IPS DF 6.9 (cell line): ENCODE results near the gene CCDC57.

ENCODE experiments used
- DNase-seq: peaks from one replicate; pipeline ENCODE4 v3.0.0-alpha.2; 2013; ENCODE audit warnings: low read depth, low spot score
- H3K27ac ChIP-seq: one replicate; pipeline ENCODE4 v1.5.1; 2013; ENCODE audit warnings: low read length, control low read depth
- H3K27me3 ChIP-seq: 2 replicates; pipeline ENCODE4 v1.6.1; 2013; ENCODE audit warnings: mild to moderate bottlenecking, low read length; ENCODE audit not compliant: control insufficient read depth, insufficient read depth
- H3K36me3 ChIP-seq: 2 replicates; pipeline ENCODE4 v1.6.1; 2013; ENCODE audit warnings: low read length; ENCODE audit not compliant: control insufficient read depth, insufficient read depth
- H3K4me1 ChIP-seq: 2 replicates; pipeline ENCODE4 v1.6.1; 2013; ENCODE audit warnings: low read length; ENCODE audit not compliant: control insufficient read depth, insufficient read depth
- H3K4me3 ChIP-seq: 2 replicates; pipeline ENCODE4 v1.5.1; 2013; ENCODE audit warnings: mild to moderate bottlenecking, low read length
- H3K9me3 ChIP-seq: 2 replicates; pipeline ENCODE4 v1.6.1; 2013; ENCODE audit warnings: low read length, inconsistent platforms; ENCODE audit not compliant: control insufficient read depth, insufficient read depth
- WGBS: extraction: QIAGEN DNeasy Blood & Tissue Kit; methylation state at CpG from one replicate; pipeline ENCODE4 v1.1.7; 2013; ENCODE audit warnings: mixed read lengths, missing lambda C conversion rate; ENCODE audit not compliant: insufficient read length, insufficient coverage; 5-methylcytosine and 5-hydroxymethylcytosine counted together

CCDC57 gene

GRCh38 chr17:82234211-82235055 lies 21.8 kb upstream of the CCDC57 start:
- Histone ChIP-seq H3K27me3 (peaks cover 8% of the 10 kb centered on the region), H3K27ac (no peak overlapping the region), H3K36me3 (peaks cover 3% of the 10 kb centered on the region; the same call in 1 of the 2 replicates), H3K4me1 (peaks cover 8% of the 10 kb centered on the region; the same call in 1 of the 2 replicates), H3K4me3 (no peak overlapping the region), H3K9me3 (no peaks in the 10 kb centered on the region)
- no peak for DNase-seq
- WGBS: no CpG with 5 or more reads among the region's 26 CpGs

- Histone ChIP-seq H3K27ac (no peak overlapping the region), H3K36me3 (no peaks in the 10 kb centered on the region), H3K4me1 (peaks cover 9% of the 10 kb centered on the region; the same call in 1 of the 2 replicates), H3K27me3 (peaks cover 14% of the 10 kb centered on the region), H3K4me3 (no peak overlapping the region), H3K9me3 (no peaks in the 10 kb centered on the region)
- DNase-seq: no peak
- WGBS: no CpG with 5 or more reads among the region's 21 CpGs
Observed at GRCh38 chr17:82232876-82233785, 20.5 kb upstream of the CCDC57 start.

GRCh38 chr17:82232322-82232820 lies 19.7 kb upstream of the CCDC57 start:
- Histone ChIP-seq H3K9me3 (no peaks in the 10 kb centered on the region), H3K27ac (no peak overlapping the region), H3K4me3 (peak overlapping the region; percentile 30; the same call in 1 of the 2 replicates), H3K27me3 (peaks cover 18% of the 10 kb centered on the region), H3K36me3 (no peaks in the 10 kb centered on the region), H3K4me1 (peaks cover 9% of the 10 kb centered on the region; the same call in 1 of the 2 replicates)
- no CpG with 5 or more reads among the region's 21 CpGs for WGBS
- DNase-seq: no peak

GRCh38 chr17:82231562-82232321 lies 19.1 kb upstream of the CCDC57 start:
- H3K9me3 ChIP-seq: no peaks in the 10 kb centered on the region
- no CpG with 5 or more reads among the region's 42 CpGs for WGBS
- H3K4me1 ChIP-seq: peaks cover 9% of the 10 kb centered on the region; the same call in 1 of the 2 replicates
- no peaks in the 10 kb centered on the region for H3K36me3 ChIP-seq
- H3K27me3 ChIP-seq: peaks cover 18% of the 10 kb centered on the region
- H3K4me3 ChIP-seq: peak overlapping the region; percentile 30; the same call in 1 of the 2 replicates
- DNase-seq: no peak
- H3K27ac ChIP-seq: no peak overlapping the region

GRCh38 chr17:82231312-82231561 lies 18.6 kb upstream of the CCDC57 start:
- Histone ChIP-seq H3K27ac (no peak overlapping the region), H3K4me1 (peaks cover 6% of the 10 kb centered on the region; the same call in 1 of the 2 replicates), H3K9me3 (no peaks in the 10 kb centered on the region), H3K36me3 (no peaks in the 10 kb centered on the region), H3K4me3 (peak overlapping the region; percentile 30; the same call in 1 of the 2 replicates), H3K27me3 (peaks cover 18% of the 10 kb centered on the region)
- no peak for DNase-seq
- WGBS: no CpG with 5 or more reads among the region's 18 CpGs

GRCh38 chr17:82230609-82231311 lies 18.1 kb upstream of the CCDC57 start:
- Histone ChIP-seq H3K9me3 (no peaks in the 10 kb centered on the region), H3K27ac (no peak overlapping the region), H3K4me3 (peak overlapping the region; percentile 30; the same call in 1 of the 2 replicates), H3K4me1 (peaks cover 6% of the 10 kb centered on the region; the same call in 1 of the 2 replicates), H3K36me3 (no peaks in the 10 kb centered on the region), H3K27me3 (peaks cover 18% of the 10 kb centered on the region)
- no peak for DNase-seq
- no CpG with 5 or more reads among the region's 76 CpGs for WGBS

GRCh38 chr17:82229698-82230608 lies 17.3 kb upstream of the CCDC57 start:
- H3K27ac ChIP-seq: no peak overlapping the region
- peaks cover 6% of the 10 kb centered on the region; the same call in 1 of the 2 replicates for H3K4me1 ChIP-seq
- H3K27me3 ChIP-seq: peaks cover 18% of the 10 kb centered on the region
- WGBS: no CpG with 5 or more reads among the region's 28 CpGs
- no peak for DNase-seq
- no peaks in the 10 kb centered on the region for H3K36me3 ChIP-seq
- no peaks in the 10 kb centered on the region for H3K9me3 ChIP-seq
- peak overlapping the region; percentile 45; the same call in 1 of the 2 replicates for H3K4me3 ChIP-seq

- no peak for DNase-seq
- H3K4me1 ChIP-seq: peaks cover 6% of the 10 kb centered on the region; the same call in 1 of the 2 replicates
- H3K36me3 ChIP-seq: no peaks in the 10 kb centered on the region
- no CpG with 5 or more reads among the region's 105 CpGs for WGBS
- peaks cover 18% of the 10 kb centered on the region for H3K27me3 ChIP-seq
- H3K9me3 ChIP-seq: no peaks in the 10 kb centered on the region
- H3K4me3 ChIP-seq: peak within 1 kb of the TSS; percentile 45; the same call in 1 of the 2 replicates
- no peak within 1 kb of the TSS for H3K27ac ChIP-seq
Observed at GRCh38 chr17:82228842-82229697, 16.4 kb upstream of the CCDC57 start, which contains the start of gene SLC16A3. Gene SLC16A3, plus strand, starts transcription at chr17:82229042. Its CDS starts 6,967 bp downstream, at chr17:82236009.
